Gastrocnemius medialis (tissue), 4 donors: ENCODE data around the gene FAM107A.

Source experiments
- POLR2A ChIP-seq, 2 donors: fragments of 450-650 bp; IDR thresholded peaks; one replicate each; pipeline ENCODE4 v1.6.1; 2017; ENCODE audit warnings: antibody characterized with exemption in 2 of 2, mild to moderate bottlenecking in 2 of 2, moderate library complexity in 2 of 2
- TF ChIP-seq, protein P1 (sequence below), 5 experiments: fragments of 450-650 bp in 3 of 5; fragments of 200-600 bp in 2 of 5; sonication (generic) in 2 of 5; IDR thresholded peaks in 4 of 5; conservative IDR thresholded peaks in 1 of 5; 1 replicate in 4 of 5; 2 replicates in 1 of 5; pipeline ENCODE4 v1.5.1; 2016 to 2019; ENCODE audit warnings: antibody characterized with exemption in 5 of 5, mild to moderate bottlenecking in 3 of 5, moderate library complexity in 3 of 5

DNA sequence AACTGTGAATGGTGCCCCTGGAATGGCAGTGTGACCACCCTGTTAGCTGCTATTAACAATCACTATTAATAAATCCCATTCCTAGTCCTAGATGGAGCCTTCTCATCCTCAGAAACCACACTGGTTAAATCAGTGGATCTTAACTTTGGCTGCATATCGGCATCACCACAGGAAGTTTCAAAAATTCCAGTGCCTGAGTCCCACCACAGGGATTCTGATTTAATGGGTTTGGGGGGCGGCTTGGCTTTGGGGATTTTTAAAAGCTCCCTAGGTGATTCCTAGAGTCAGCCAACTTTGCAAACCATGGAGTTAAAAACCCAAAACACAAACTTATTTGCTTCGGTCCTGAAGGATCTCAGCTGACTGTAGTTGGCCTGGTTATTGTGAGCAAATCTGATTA, 3.1 kb downstream of the FAM107A start:
- TF ChIP-seq, protein P1, sequence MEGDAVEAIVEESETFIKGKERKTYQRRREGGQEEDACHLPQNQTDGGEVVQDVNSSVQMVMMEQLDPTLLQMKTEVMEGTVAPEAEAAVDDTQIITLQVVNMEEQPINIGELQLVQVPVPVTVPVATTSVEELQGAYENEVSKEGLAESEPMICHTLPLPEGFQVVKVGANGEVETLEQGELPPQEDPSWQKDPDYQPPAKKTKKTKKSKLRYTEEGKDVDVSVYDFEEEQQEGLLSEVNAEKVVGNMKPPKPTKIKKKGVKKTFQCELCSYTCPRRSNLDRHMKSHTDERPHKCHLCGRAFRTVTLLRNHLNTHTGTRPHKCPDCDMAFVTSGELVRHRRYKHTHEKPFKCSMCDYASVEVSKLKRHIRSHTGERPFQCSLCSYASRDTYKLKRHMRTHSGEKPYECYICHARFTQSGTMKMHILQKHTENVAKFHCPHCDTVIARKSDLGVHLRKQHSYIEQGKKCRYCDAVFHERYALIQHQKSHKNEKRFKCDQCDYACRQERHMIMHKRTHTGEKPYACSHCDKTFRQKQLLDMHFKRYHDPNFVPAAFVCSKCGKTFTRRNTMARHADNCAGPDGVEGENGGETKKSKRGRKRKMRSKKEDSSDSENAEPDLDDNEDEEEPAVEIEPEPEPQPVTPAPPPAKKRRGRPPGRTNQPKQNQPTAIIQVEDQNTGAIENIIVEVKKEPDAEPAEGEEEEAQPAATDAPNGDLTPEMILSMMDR (IDR thresholded peaks at IDR 0.05 in 4 of 5, conservative IDR thresholded peaks at IDR 0.05 in 1 of 5), result no peak
- no peak for TF ChIP-seq POLR2A (IDR thresholded peaks at IDR 0.05)
